Mammary epithelial cell (primary cell): ENCODE results near the gene PAGR1.

ENCODE experiments used
- EZH2 ChIP-seq: IDR thresholded peaks from 2 replicates; pipeline ENCODE4 v1.6.1; 2012; ENCODE audit warnings: low read length, inconsistent platforms, borderline replicate concordance
- TF ChIP-seq, protein P1 (sequence below), 2 donors: IDR thresholded peaks in 1 of 2; conservative IDR thresholded peaks in 1 of 2; 2 replicates each; pipeline ENCODE4 v1.5.1; 2011 to 2012; ENCODE audit warnings: inconsistent platforms in 2 of 2, low read length in 2 of 2, mild to moderate bottlenecking in 2 of 2, control low read depth in 1 of 2, low read depth in 1 of 2; ENCODE audit not compliant: insufficient read depth in 1 of 2; ENCODE audit errors: extremely low read depth in 1 of 2

DNA sequence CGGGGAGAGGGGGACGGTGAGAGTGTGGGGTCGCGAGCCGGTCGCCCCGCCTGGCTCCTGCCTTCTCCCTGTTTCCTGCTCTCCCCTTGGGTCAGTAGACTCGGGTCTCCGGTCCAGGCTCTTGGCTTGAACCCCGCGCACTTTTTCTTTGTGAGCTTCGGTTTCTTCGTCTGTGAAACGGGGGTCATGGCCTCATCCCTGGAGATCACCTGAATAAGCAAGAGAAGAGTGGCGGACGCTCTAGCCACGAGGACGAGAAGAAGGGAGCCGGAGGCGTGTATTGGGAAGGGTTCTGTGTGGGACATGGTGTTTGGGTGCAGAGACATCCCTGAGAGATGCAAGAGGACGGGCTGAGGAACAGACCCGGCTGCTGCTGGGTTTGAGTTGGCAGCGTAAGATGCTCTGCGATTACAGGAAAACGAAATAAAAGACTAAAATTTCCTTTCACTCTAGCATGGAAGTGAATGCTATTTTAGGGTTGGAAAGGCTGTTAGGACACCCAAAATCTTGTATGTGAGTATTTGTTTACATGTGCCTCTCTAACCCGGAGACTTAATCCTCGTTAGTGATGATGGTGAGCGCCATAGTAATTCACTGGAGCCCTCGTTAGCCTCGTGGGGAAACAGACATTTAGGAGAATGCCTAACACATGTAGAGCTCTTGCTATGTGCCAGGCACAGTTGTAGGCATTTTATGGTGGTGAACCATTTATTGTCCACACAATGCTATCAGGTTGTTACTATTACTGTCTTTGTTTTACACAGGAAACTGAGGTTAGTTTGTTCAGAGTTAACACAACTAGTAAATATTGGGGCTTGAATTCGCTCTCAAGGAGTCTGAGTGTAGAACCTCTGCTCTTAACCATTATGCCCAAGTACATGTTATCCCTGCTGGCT is 24.8 kb upstream of the PAGR1 start:
- TF ChIP-seq, protein P1, sequence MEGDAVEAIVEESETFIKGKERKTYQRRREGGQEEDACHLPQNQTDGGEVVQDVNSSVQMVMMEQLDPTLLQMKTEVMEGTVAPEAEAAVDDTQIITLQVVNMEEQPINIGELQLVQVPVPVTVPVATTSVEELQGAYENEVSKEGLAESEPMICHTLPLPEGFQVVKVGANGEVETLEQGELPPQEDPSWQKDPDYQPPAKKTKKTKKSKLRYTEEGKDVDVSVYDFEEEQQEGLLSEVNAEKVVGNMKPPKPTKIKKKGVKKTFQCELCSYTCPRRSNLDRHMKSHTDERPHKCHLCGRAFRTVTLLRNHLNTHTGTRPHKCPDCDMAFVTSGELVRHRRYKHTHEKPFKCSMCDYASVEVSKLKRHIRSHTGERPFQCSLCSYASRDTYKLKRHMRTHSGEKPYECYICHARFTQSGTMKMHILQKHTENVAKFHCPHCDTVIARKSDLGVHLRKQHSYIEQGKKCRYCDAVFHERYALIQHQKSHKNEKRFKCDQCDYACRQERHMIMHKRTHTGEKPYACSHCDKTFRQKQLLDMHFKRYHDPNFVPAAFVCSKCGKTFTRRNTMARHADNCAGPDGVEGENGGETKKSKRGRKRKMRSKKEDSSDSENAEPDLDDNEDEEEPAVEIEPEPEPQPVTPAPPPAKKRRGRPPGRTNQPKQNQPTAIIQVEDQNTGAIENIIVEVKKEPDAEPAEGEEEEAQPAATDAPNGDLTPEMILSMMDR (conservative IDR thresholded peaks at IDR 0.05 in 1 of 2, IDR thresholded peaks at IDR 0.05 in 1 of 2; ENCODE audit: extremely low read depth in 1 of 2, insufficient read depth in 1 of 2, low read depth in 1 of 2, low read length in 2 of 2): no peak
- no peak for TF ChIP-seq EZH2
